Lower leg skin (tissue), 4 donors: ENCODE results near the gene EYS. TPM values are rescaled to one million over a fixed set of nuclear protein-coding genes. Genes with fewer than 3 reads are reported as not detected.

Experiments used
- DNase-seq, 2 donors: peaks; one replicate each; pipeline ENCODE4 v3.0.0-alpha.2; 2019; ENCODE audit warnings: low spot score in 2 of 2
- H3K4me3 ChIP-seq: fragments of 200-600 bp; sonication (generic); 2 replicates; pipeline ENCODE4 v1.5.1; 2017; ENCODE audit warnings: mild to moderate bottlenecking, low read depth; ENCODE audit not compliant: poor library complexity, severe bottlenecking
- POLR2A ChIP-seq, 2 donors: fragments of 450-650 bp; IDR thresholded peaks; one replicate each; pipeline ENCODE4 v1.6.1; 2016 to 2017; ENCODE audit warnings: antibody characterized with exemption in 2 of 2, mild to moderate bottlenecking in 1 of 2, moderate library complexity in 1 of 2
- WGBS, 2 donors: methylation state at CpG; one replicate each; pipeline ENCODE4 v1.1.5; 2018; 5-methylcytosine and 5-hydroxymethylcytosine counted together
- intact Hi-C: fragments of 100-400 bp; cut with DNase I; formaldehyde crosslinking; loops from one replicate; pipeline ENCODE4 v1.15.0; 2023; ENCODE audit warnings: low total_unique reads
- total RNA-seq, 4 donors: library from RNA; depleted of rRNA; stranded (reverse); fragments of >200 nt; gene quantifications; one replicate each; pipeline ENCODE4 v1.1.0, GENCODE V29; 2016
- TF ChIP-seq, protein P1 (sequence below), 3 donors: fragments of 450-650 bp; IDR thresholded peaks; one replicate each; pipeline ENCODE4 v1.5.1; 2016; ENCODE audit warnings: antibody characterized with exemption in 3 of 3, mild to moderate bottlenecking in 3 of 3, moderate library complexity in 2 of 3

EYS gene
- total RNA-seq, 4 donors from 2014 or later, result 0.04 TPM; not detected in 3

DNA sequence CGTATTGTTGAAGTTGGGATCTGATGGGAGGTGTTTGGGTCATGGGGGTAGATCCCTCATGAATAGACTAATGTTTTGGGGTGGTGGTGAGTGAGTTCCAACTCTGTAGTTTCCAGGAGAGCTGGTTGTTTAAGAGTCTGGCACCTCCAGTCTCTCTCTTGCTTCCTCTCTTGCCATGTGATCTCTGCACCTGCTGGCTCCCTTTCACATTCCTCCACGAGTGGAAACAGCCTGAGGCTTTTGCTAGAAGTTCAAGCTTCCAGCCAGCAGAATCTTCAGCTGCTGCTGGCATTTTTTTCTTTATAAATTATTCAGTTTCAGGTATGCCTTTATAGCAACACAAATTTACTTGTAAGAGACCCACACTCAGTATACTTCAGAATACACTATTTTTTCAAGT is 1021.6 kb downstream of the EYS start:
- no peak for DNase-seq
- H3K4me3 ChIP-seq, result no peak overlapping the region
- WGBS, 2 donors, result 30 to 39% methylated on average over 2 of the region's 2 CpGs
- intact Hi-C loops, result no loop called here
- no peak for TF ChIP-seq POLR2A (IDR thresholded peaks at IDR 0.05)
- TF ChIP-seq, protein P1, sequence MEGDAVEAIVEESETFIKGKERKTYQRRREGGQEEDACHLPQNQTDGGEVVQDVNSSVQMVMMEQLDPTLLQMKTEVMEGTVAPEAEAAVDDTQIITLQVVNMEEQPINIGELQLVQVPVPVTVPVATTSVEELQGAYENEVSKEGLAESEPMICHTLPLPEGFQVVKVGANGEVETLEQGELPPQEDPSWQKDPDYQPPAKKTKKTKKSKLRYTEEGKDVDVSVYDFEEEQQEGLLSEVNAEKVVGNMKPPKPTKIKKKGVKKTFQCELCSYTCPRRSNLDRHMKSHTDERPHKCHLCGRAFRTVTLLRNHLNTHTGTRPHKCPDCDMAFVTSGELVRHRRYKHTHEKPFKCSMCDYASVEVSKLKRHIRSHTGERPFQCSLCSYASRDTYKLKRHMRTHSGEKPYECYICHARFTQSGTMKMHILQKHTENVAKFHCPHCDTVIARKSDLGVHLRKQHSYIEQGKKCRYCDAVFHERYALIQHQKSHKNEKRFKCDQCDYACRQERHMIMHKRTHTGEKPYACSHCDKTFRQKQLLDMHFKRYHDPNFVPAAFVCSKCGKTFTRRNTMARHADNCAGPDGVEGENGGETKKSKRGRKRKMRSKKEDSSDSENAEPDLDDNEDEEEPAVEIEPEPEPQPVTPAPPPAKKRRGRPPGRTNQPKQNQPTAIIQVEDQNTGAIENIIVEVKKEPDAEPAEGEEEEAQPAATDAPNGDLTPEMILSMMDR (IDR thresholded peaks at IDR 0.05), result no peak

DNA sequence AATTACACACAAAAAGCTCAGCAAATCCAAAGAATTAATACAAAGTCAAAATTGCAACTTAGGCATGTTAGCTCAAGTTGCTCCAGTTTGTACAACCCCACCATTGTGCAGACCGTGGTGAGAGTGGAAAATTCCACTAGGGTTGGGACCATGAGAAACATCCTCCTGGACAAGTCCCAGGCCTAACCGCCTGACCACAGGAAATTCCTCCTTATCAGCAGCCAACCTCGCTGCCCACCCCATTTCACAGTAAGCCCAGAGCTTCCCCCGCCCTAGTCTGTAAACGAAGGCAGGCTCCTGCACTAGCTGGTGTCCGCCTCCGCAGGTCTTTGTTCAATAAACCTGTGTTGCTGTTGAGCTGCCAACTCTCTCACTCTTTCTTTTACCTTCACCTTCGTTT is 1023.3 kb downstream of the EYS start:
- WGBS, 2 donors, result 68 to 73% methylated on average over 8 of the region's 8 CpGs
- H3K4me3 ChIP-seq, result no peak overlapping the region
- TF ChIP-seq, protein P1 (IDR thresholded peaks at IDR 0.05), result no peak
- TF ChIP-seq POLR2A (IDR thresholded peaks at IDR 0.05), result no peak
- DNase-seq, result no peak
- intact Hi-C loops, result no loop called here

DNA sequence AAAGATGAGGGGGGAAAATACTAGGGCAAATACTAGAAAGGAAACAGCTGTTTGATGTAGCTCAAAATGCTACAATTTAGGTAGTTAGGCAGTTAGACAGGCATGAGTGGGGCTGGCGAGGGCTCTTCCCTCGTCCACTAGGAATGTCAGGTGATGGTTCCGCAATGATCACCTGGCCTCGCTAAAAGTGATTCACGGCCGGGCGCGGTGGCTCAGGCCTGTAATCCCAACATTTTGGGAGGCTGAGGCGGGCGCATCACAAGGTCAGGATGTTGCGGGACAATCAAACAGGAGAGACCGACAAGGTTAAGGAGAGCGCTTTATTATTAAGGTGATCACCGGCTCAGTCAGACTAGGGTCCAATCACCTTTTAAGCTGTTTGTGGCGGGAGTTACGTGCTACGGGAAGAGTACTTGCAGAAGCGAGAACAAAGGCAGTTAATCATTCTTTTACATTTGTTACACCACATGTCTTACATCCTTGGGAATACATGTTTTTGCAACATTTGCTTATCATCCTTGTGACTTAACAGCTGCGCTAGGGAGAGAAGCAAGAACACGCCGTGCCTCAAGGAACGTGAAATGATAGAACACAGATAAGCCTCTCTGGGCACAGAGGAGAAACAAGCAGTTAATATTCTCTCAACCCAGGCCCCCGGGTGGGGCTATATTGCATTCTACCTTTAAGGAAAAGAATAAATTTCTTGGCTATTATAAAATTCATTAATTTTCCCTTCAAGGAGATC is 1025.4 kb downstream of the EYS start:
- 93% methylated on average over 23 of the region's 23 CpGs for WGBS, 2 donors
- intact Hi-C loops, result no loop called here
- no peak for TF ChIP-seq POLR2A (IDR thresholded peaks at IDR 0.05)
- TF ChIP-seq, protein P1 (IDR thresholded peaks at IDR 0.05), result no peak
- no peak overlapping the region for H3K4me3 ChIP-seq
- peak in 1 of 2 donors; percentile 45 for DNase-seq

DNA sequence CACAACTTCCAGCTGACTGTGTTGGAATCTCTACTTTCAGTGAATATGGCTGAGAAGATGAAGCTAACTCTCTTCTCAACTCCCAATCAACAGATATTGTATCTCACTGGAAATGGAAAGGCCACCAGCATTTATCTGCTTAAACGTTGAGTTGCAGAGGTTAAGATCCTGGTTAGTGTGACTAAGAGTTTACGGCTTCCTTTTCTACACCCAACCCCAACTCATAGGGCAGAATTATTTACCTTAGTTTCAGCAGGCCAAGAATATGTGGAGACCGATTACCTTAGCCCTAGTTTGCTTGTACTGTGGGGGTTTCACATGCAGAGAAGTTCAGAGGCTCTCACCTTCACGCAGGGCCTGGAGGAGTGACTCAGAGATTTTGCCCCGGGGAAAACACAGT is 1026.6 kb downstream of the EYS start:
- intact Hi-C loops, result no loop called here
- DNase-seq, result no peak
- no peak for TF ChIP-seq POLR2A (IDR thresholded peaks at IDR 0.05)
- TF ChIP-seq, protein P1 (IDR thresholded peaks at IDR 0.05), result no peak
- 67 to 85% methylated on average over 5 of the region's 5 CpGs for WGBS, 2 donors
- no peak overlapping the region for H3K4me3 ChIP-seq

DNA sequence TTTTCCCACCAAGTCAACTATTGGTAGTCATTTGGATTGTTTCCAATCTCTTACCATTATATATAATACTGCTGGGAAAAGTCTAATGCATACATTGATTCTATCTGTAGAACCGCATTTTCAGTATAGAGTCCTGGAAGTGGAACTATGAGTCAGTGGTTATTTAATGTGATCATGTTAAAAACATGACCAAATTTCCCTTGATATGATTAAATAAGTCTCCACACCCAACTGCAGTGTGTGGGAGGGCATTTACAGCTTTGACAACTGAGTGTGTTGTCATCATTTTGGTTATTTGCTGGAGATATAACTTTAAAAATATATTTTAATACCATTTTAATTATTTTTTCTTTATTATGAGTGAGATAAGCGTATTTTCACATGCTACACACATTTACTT is 1027.6 kb downstream of the EYS start:
- DNase-seq, result no peak
- TF ChIP-seq, protein P1 (IDR thresholded peaks at IDR 0.05), result no peak
- TF ChIP-seq POLR2A (IDR thresholded peaks at IDR 0.05), result no peak
- intact Hi-C loops, result no loop called here
- H3K4me3 ChIP-seq, result no peak overlapping the region
- 66 to 73% methylated on average over 2 of the region's 2 CpGs for WGBS, 2 donors

DNA sequence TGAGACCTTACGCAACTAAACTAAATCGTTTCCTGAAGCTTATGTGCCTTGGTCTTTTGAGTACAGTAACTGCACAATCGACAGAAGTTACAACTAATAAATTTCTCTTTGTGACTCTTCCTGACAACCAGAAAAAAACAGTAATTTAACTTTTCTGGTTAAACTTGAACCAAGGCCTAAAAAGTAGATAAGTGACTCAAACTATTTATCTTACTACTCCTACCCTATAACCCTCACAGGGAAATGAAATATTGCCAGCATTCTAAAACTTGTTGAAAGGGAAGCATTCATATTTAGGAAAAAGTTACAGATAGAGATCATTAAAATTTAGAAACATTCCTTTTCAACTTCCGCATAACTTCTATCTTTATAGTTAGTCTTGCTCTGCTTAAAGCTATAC is 1034.4 kb downstream of the EYS start:
- WGBS, 2 donors, result 59 to 60% methylated on average over 4 of the region's 4 CpGs
- intact Hi-C loops, result no loop called here
- no peak for TF ChIP-seq POLR2A (IDR thresholded peaks at IDR 0.05)
- TF ChIP-seq, protein P1 (IDR thresholded peaks at IDR 0.05), result no peak
- DNase-seq, result no peak
- no peak overlapping the region for H3K4me3 ChIP-seq
